ENCODE measurements around the gene SNRNP40.
"Not testable (repeated sequence)": the region's sequence is repeated elsewhere in the genome, so short reads cannot be mapped to it uniquely, and the experiment has no call there.

The SNRNP40 gene

DNA sequence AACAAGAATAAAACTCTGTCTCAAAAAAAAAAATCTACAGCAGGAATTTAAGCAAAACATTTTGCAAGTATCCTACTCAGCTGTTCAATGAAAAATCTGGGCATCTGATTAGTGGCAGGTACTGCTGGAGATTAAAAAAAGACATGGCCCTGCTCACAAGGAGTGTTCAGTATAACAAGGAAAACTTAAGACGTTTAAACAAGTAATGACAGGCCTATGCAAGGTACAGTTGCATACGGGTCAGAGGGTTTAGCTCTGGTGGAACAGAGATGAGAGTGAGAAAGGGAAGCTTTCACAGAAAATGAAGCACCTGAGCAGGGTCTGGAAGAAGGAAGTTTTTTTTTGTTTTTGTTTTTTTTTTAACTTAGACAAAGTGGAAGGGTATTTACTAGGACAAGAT is 23.0 kb downstream of the SNRNP40 start:
- DNase-seq = no peak

DNA sequence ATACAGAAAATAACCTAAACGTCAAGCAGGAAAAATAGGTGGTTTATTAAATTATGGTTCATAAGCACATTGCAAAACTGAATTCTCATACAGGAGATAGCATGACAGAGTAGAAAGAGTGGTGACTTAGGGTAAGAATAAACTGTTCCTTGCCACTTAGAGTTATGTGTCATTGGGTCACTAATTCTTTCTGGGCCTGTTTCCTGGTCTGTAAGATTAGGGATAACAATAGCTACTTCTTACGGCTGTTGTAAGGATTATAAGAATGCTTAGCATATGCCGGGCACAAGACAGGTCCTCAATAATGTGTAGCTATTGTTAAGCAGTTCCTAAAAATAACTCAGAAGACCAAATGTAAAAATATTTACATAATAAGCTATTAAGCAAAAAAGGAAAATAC is 24.2 kb downstream of the SNRNP40 start:
- no peak for DNase-seq

GRCh38 chr1:31266547-31266946 is 30.0 kb downstream of the SNRNP40 start:
- no peak for DNase-seq

DNA sequence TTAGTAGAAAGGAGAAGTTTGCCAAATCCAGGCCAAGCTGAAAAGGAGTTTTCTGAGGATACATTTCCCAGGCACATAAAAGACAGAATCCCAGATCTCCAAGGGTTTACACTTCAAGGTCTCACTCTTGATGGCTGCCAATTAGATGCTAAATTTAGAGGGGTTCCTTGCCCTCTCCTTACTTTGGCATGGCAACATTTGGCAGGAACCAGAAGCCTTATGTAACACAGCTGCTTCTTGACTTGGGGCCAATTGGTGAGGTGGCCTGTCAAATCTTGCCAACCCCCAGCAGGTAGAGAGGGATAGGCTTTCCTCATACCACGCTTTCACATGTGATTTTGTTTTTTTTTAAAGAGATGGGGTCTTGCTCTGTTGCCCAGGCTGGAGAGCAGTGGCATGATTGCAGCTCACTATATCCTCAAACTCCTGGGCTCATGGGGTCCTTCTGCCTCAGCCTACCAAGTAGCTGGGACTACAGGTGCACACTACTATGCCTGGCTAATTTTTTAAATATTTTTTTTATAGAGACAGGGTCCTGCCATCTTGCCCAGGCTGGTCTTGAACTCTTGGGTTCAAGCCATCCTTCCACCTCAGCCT is 31.7 kb downstream of the SNRNP40 start:
- no peak for DNase-seq

GRCh38 chr1:31263408-31263807 is 33.2 kb downstream of the SNRNP40 start:
- DNase-seq = no peak

DNA sequence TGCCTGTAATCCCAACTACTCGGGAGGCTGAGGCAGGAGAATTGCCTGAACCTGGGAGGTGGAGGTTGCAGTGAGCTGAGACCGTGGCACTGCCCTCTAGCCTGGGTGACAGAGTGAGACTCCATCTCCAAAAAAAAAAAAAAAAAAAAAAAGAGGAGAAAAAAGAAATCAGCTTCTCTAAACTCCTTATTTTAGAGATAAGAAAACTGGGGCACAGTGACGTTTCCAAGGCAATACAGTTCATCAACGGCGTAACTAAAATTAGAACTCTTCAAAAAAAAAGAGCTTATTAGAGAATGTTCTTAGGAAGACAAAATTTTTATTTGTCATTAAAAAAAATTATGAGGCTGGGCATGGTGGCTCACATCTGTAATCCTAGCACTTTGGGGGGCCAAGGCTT is 34.2 kb downstream of the SNRNP40 start:
- not testable (repeated sequence) for DNase-seq

- DNase-seq = no peak
Measured at GRCh38 chr1:31261916-31262315, 34.7 kb downstream of the SNRNP40 start.

DNA sequence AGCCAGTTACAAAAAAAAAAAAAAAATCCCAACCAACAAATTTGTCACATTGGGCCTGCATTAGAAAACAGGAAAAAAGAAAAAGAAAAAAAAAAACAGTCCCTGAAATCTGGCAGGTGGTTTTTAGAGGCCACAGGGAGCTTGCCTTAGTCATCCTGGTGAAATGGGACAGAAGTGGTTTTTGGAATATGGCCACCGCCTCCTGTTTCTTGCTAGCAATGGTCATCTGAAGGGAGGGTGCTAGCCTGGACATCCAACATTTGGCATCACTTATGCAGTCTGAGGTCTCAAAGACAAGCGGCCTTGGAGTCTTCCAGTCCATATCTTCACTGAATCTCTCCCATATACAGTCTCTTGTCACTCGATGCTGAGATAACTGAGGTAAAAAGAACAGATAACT is 36.8 kb downstream of the SNRNP40 start:
- no peak for DNase-seq

GRCh38 chr1:31258581-31258980 is 38.0 kb downstream of the SNRNP40 start:
- no peak for DNase-seq

DNA sequence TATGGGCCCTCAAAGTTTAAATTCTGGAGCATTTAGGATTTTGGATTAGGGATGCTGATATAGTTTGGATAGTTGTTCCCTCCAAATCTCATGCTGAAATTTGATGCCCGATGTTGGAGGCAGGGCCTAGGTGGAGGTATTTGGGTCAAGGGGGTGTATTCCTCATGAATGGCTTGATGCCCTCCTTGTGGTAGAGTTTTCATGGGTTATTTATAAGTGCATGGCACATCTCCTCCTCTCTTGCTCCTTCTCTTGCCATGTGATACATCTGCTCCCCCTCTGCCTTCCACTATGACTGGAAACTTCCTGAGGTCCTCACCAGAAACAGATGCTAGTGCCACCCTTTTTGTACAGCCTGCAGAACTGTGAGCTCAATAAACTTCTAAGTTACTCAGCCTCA is 39.4 kb downstream of the SNRNP40 start:
- no peak for DNase-seq

GRCh38 chr1:31249854-31250253 is 46.7 kb downstream of the SNRNP40 start:
- no peak for DNase-seq

- no peak for DNase-seq
Measured at GRCh38 chr1:31248276-31248675, 48.3 kb downstream of the SNRNP40 start.

DNA sequence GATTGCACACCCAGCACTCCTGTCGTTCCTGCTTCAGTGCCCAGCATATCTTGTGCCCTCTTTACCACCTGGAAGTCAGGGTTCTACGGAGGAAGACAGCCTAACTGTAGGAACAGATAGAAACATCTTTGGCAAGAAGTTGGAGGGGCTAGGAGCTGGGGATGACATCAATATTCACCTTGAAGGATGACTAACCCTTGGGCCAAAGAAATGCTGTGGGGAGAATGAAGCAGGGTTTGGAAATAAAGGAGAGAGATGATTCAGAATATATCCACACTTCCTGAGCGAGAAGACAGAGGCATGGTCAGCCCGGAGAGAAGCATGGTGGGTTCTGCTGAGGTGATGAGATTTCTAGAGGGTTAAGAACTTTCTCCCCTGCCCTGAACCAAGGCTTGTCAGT is 52.3 kb downstream of the SNRNP40 start:
- no peak for DNase-seq

DNA sequence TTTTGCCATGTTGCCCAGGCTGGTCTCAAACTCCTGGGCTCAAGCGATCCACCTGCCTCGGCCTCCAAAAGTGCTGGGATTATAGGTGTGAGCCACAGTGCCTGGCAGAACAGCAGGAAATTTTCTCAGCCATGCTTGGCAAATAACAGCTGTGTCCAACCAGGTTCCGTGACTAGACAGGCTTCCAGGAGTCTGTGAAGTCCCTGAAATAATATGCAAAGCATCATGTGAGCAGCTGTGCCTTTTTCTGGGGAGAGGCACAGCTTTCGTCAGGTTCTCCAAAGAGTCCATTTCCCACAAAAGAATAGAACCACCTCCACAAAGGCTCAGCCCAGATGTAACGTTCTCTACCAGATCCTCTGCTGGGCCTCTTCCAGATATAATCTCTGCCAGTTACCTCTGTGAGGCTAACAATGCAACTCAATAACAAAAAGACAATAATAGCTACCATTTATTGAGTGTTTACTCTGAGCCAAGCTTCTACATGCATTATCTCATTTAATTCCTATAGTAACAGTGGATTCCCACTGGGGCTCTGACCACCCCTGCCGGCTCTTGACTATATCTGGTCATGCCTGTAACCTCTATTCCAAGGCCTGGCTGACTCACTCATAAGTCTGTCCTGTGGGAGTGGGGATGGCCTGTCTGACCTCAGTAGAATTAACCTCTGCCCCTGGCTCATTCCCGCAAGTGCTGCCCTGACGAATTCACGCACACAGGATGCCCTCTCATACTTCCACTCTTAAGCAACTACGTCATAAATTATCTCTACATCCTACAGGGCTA is 52.9 kb downstream of the SNRNP40 start:
- DNase-seq = no peak

GRCh38 chr1:31241321-31241720 is 55.3 kb downstream of the SNRNP40 start:
- DNase-seq = no peak

DNA sequence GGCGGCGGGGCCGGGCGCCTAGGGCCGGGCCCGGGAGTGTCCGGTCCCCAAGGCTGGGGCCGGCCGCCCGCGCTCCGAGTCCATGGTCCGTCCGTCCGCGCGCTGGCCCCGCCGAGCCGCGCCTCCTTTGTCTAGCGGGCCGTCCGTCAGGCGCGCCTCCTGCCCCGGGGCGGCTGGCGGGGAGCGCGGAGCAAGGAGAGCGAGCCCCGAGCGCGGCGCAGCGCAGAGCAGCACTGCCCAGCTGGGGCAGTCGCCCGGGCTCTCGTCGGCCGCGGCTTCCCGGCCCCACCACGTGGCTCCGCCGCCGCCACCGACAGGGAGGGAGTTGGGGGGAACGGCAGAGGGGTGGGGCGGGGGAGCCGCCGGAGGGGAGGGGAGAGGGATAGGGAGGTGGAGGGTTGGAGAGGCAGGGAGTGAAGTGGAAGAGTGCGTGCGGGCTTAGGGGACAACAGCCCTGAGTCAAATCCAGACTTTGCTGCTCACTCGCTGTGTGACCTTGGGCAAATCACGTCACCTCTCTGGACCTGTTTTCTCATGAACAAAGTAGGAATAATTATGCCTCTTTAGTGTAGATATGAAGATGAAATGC is 56.8 kb downstream of the SNRNP40 start, which contains the start of gene NKAIN1:
TSS of gene NKAIN1 (minus strand) at position 235 of the 589 bp plus-strand sequence. CDS start 340 bp downstream, outside the sequence.
- DNase-seq = no peak

GRCh38 chr1:31238986-31239613 is 57.5 kb downstream of the SNRNP40 start:
- DNase-seq = no peak

DNA sequence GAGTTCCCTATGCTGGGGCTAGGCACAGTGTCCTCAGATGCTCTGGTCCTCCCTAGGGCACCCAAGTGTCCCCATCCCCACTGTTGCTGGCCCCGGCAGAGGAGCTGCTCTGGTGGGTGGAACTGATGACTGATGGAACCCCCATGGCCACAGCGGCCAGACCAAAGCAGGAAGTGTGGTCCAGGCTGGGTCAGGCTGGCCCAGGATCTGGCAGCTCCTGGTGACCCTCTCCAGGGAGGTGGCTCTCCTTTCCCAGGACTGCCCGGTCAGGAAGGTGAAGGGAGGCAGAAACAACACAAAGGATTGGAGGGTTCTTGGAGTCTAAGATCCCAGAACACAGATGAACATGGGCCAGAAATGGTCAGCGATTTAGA is 58.0 kb downstream of the SNRNP40 start:
- DNase-seq = no peak

GRCh38 chr1:31234870-31235269 is 61.7 kb downstream of the SNRNP40 start:
- no peak for DNase-seq

DNA sequence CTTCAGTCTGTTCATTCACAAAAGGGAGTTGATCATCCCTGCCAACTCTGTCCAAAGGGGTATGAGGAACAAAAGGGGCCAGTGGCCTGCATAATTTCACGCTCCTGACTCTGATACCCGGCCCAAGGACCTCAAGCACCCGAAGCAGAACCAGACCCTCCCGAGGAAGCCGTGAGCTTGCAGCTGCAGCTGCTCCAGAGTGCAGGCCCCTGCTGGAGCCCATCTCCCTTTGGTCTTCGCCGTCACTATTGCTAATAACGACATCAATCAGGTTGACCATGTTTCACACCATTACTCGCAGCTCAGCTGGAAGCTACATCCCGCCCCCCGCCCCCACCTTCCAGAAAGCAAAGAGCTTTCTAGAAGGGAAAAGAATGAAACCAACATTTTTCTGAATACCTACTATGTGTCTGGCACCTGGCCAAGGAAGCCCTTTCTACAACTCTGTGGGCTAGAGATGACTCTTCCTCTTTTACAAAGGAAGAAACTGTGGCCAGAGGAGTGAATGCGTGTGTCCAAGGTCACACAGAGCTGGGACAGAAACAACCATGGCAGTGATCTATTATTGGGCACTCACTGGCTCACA is 62.4 kb downstream of the SNRNP40 start:
- no peak for DNase-seq

GRCh38 chr1:31232689-31233088 is 63.9 kb downstream of the SNRNP40 start:
- no peak for DNase-seq

GRCh38 chr1:31231802-31232201 is 64.8 kb downstream of the SNRNP40 start:
- no peak for DNase-seq

- DNase-seq = no peak
Measured at GRCh38 chr1:31230378-31230777, 66.2 kb downstream of the SNRNP40 start.

All from CD4-positive, alpha-beta T cell treated with Interleukin-10 for 1 hour (primary cell).